NCI-H2171 treated with DMSO at 0.1 percent for 48 hours (cell line): ENCODE data around the gene UBL3.

Experiments
- DNase-seq: peaks from one replicate; lab custom pipeline; 2025; lab: John Stamatoyannopoulos, UW

UBL3 gene

GRCh38 chr13:29758531-29759114 is 91.8 kb downstream of the UBL3 start:
- no peak for DNase-seq

DNA sequence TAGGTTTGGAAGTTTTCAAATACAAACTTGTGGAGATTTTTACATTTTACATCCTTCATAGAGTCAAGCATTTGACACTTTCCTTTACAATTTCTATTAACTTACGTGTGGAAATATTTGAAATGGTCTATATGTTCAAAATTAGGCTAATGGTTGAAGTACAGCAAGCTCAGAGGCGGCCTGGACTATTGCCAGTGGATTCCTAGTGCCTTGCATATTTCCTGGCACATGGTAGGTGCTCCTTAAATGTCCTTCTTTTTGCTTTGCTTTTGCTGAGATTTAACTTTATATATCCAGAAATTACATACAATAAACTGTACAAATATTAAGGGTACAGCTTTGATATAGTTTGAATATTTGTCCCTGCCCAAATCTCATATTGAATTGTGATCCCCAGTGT is 93.9 kb downstream of the UBL3 start:
- no peak for DNase-seq

DNA sequence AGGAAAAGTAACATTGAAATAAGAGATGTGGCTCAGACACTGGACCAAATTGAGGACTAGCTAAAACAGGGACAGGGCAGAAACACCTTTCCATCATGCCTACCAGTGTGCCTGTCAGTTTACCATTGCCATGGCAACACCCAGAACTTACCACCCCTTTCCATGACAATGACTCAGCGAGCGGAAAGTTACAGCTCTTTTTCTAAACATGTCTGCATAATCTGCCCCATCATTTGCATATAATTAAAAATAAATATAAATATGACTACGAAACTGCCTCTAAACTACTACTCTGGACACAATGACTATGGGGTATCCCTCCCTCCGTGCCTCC is 96.0 kb downstream of the UBL3 start:
- DNase-seq: no peak

GRCh38 chr13:29753618-29754472 is 96.6 kb downstream of the UBL3 start:
- no peak for DNase-seq

- DNase-seq: no peak
These were observed 98.2 kb downstream of the UBL3 start for GRCh38 chr13:29752175-29752574.

GRCh38 chr13:29750183-29750530 is 100.3 kb downstream of the UBL3 start:
- DNase-seq: no peak

GRCh38 chr13:29749401-29750182 is 100.8 kb downstream of the UBL3 start:
- no peak for DNase-seq

DNA sequence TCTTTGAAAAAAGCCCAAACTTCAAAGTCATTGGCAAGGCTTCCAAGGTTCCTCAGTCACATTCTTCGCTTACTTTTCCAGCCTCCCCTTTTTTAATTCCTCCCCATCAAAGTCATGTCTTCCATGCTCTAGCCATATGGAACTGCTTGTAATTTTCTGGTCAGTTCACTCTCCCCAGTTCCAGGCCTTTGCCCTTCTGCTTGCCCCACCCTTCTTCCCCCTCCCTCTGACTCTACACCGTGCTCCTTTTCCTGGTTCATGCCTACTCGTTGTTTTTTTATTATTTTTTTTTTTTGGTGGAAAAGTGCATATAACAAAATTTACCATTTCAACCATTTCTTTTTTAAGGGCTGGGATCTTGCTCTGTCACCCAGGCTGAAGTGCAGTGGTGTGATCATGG is 102.3 kb downstream of the UBL3 start:
- no peak for DNase-seq

DNA sequence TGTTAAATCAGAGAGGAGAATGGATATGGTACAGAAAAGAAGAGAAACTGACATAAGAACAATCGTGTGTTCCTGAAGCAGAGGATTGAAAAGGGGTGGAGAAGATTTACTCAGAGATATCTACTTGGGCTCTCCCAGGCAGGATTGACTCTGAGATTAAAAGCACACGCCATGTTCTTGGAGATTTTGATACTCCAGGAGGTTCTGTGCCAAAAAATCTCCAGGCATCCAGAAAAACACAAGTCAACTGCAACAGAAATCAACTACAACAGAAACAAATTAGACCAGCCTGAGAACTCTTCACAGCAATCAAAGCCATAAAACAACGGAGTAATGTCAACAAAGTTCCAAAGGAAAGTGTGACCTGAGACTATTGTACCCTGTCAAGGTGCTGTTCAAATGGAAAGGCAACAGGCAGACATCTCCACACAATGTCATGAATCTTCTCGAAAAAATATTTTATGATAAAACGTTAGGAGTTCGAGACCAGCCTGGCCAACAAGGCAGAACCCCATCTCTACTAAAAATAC is 104.2 kb downstream of the UBL3 start:
- DNase-seq: no peak

GRCh38 chr13:29745704-29746103 is 104.7 kb downstream of the UBL3 start:
- DNase-seq: no peak

- DNase-seq: no peak
These were observed 107.1 kb downstream of the UBL3 start for GRCh38 chr13:29743201-29743786.

DNA sequence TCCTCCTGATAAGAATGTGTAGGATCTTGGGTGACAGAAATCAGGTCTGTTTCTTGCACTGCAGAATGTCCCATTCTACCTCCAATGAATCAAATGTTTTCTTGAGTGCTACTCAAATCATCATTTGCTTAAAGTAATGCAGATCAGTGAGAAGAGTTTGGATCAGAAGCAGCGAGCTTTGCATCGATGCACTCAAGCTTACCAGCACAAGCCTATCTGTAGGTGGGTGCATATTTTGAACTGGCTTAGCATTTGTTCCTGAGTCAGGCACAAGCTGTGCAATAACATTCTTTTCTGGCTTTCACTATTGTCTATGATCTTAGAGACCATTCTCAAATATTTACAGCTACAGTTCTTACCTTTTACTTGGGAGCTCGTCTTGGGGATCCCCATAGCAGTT is 109.5 kb downstream of the UBL3 start:
- DNase-seq: no peak

- no peak for DNase-seq
These were observed 113.4 kb downstream of the UBL3 start for GRCh38 chr13:29737061-29737460.

DNA sequence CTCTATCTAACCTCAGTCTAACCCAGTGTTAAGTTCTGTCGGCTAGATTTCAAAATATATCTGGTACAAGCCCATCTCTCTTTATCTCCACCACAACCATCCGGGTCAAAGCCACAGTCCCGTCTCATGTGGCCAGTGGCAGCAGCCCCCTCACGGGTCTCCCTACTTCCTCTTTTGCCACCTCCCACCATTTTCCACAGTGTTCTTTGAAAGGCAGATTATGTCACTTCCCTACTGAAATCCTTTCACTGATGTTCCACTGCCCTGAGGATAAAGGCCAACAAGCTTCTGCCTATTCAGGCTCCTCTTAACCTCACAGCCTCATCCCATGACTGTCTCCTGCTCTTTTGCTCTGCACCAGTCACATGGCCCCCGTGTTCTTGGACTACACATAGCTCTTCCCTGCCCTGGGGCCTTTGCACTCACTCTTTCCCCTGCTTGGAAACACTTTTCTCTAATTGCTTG is 117.2 kb downstream of the UBL3 start:
- DNase-seq: no peak

DNA sequence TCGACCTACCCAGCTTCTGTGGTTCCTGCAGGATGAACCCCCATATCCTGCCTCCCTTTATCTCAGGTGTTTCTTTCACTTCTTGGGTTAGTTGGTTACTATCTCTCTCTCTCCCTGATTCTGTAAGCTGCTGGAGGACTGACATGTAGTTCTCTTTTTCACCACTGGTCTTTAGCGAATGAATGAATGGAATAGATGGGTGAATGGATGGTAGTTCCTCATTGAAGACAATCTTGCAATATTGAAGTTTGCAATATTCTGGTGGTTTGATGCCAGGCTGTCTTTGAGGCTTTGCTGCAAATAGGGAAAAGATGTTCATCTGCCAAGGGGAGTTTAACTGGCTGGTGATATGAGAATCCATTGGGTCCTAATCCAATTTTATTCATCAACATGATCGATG is 120.2 kb downstream of the UBL3 start:
- no peak for DNase-seq

DNA sequence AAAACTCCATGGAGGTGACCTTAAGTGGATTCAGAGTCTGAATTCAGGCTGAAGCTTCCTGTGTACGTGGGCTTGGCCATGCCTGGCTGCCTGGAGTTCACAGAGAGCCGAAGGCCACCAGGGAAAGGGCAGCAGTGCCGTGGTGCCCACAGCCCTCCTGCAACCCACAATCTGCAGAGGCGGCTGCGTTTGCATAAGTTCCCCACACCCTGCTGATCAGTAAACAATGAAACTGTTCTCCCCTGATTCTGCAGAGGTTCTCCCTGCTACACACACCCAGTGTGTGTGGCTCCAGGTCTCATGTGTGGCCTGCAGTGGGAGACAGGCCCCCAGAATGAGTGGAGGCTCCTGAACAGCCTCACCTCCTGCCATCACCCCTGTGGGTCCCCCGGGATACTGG is 128.0 kb downstream of the UBL3 start:
- no peak for DNase-seq

- DNase-seq: no peak
These were observed 128.7 kb downstream of the UBL3 start for GRCh38 chr13:29721766-29722165.

- DNase-seq: no peak
These were observed 131.7 kb downstream of the UBL3 start for GRCh38 chr13:29718694-29719093.

DNA sequence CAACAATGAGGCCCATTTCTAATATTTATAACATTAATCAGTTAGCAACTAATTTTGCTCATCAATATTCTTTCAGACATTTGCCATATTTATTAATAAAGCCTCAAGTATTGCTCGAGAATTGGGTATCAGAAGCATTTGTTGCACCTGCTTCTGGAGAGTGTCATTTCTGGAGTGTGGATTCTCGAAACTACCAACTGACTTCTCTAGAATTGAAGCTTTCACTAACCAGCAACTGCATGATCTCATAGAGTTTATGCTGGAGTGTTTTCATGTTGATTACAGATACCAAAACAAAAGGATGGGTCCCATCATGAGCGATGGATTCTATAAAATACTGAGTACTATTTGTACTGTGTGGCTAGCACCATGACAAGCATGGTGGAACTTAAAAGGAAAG is 133.9 kb downstream of the UBL3 start:
- no peak for DNase-seq
